ENCODE results near the gene SLX4. TPM values are rescaled to one million over a fixed set of nuclear protein-coding genes. Genes with fewer than 3 reads are reported as not detected.

The SLX4 gene
- total RNA-seq, 3 donors from 2014 or later, result 7.6 to 9.1 (median 8.6) TPM

- H3K4me3 Mint-ChIP-seq, result no peak overlapping the region
- no peaks in the 10 kb centered on the region for H3K9me3 Mint-ChIP-seq
- peaks cover 24% of the 10 kb centered on the region for H3K36me3 Mint-ChIP-seq (ENCODE audit: insufficient read depth)
- no peaks in the 10 kb centered on the region for H3K27me3 Mint-ChIP-seq (ENCODE audit: low read depth)
- DNase-seq (no peak), ATAC-seq (no peak)
- H3K4me1 Mint-ChIP-seq (ENCODE audit: low read depth), result no peaks in the 10 kb centered on the region
Observed at GRCh38 chr16:3597676-3598075, 13.7 kb downstream of the SLX4 start.

GRCh38 chr16:3597226-3597625 lies 14.2 kb downstream of the SLX4 start:
- Mint-ChIP-seq H3K4me1 (ENCODE audit: low read depth) (no peaks in the 10 kb centered on the region), H3K27me3 (ENCODE audit: low read depth) (no peaks in the 10 kb centered on the region), H3K4me3 (no peak overlapping the region), H3K9me3 (no peaks in the 10 kb centered on the region), H3K36me3 (ENCODE audit: insufficient read depth) (peaks cover 22% of the 10 kb centered on the region)
- no peak for DNase-seq
- ATAC-seq, result no peak

GRCh38 chr16:3596101-3596861 lies 15.1 kb downstream of the SLX4 start:
- H3K4me3 Mint-ChIP-seq, result no peak overlapping the region
- peaks cover 15% of the 10 kb centered on the region for H3K36me3 Mint-ChIP-seq (ENCODE audit: insufficient read depth)
- no peaks in the 10 kb centered on the region for H3K9me3 Mint-ChIP-seq
- H3K27me3 Mint-ChIP-seq (ENCODE audit: low read depth), result no peaks in the 10 kb centered on the region
- H3K4me1 Mint-ChIP-seq (ENCODE audit: low read depth), result no peaks in the 10 kb centered on the region
- ATAC-seq (no peak), DNase-seq (no peak)

- Mint-ChIP-seq H3K4me1 (ENCODE audit: low read depth) (no peaks in the 10 kb centered on the region), H3K9me3 (no peaks in the 10 kb centered on the region), H3K36me3 (ENCODE audit: insufficient read depth) (peaks cover 16% of the 10 kb centered on the region), H3K4me3 (no peak overlapping the region), H3K27me3 (ENCODE audit: low read depth) (no peaks in the 10 kb centered on the region)
- ATAC-seq (no peak), DNase-seq (no peak)
Observed at GRCh38 chr16:3595521-3596021, 15.8 kb downstream of the SLX4 start.

GRCh38 chr16:3595110-3595486 lies 16.3 kb downstream of the SLX4 start:
- no peak for ATAC-seq
- no peaks in the 10 kb centered on the region for H3K27me3 Mint-ChIP-seq (ENCODE audit: low read depth)
- no peaks in the 10 kb centered on the region for H3K9me3 Mint-ChIP-seq
- no peaks in the 10 kb centered on the region for H3K4me1 Mint-ChIP-seq (ENCODE audit: low read depth)
- DNase-seq, result no peak
- H3K36me3 Mint-ChIP-seq (ENCODE audit: insufficient read depth), result peaks cover 16% of the 10 kb centered on the region
- no peak overlapping the region for H3K4me3 Mint-ChIP-seq

GRCh38 chr16:3594316-3595109 lies 16.9 kb downstream of the SLX4 start:
- DNase-seq, result no peak
- no peaks in the 10 kb centered on the region for H3K9me3 Mint-ChIP-seq
- H3K36me3 Mint-ChIP-seq (ENCODE audit: insufficient read depth), result peaks cover 16% of the 10 kb centered on the region
- no peak overlapping the region for H3K4me3 Mint-ChIP-seq
- ATAC-seq, result no peak
- H3K4me1 Mint-ChIP-seq (ENCODE audit: low read depth), result no peaks in the 10 kb centered on the region
- H3K27me3 Mint-ChIP-seq (ENCODE audit: low read depth), result no peaks in the 10 kb centered on the region

- no peak for DNase-seq
- Mint-ChIP-seq H3K9me3 (no peaks in the 10 kb centered on the region), H3K4me1 (ENCODE audit: low read depth) (no peaks in the 10 kb centered on the region), H3K36me3 (ENCODE audit: insufficient read depth) (peaks cover 12% of the 10 kb centered on the region), H3K4me3 (no peak overlapping the region), H3K27me3 (ENCODE audit: low read depth) (no peaks in the 10 kb centered on the region)
- ATAC-seq, result no peak
Observed at GRCh38 chr16:3592559-3592958, 18.8 kb downstream of the SLX4 start.

- no peak overlapping the region for H3K4me3 Mint-ChIP-seq
- no peaks in the 10 kb centered on the region for H3K27me3 Mint-ChIP-seq (ENCODE audit: low read depth)
- ATAC-seq (no peak), DNase-seq (no peak)
- H3K36me3 Mint-ChIP-seq (ENCODE audit: insufficient read depth), result peaks cover 12% of the 10 kb centered on the region
- H3K4me1 Mint-ChIP-seq (ENCODE audit: low read depth), result no peaks in the 10 kb centered on the region
- no peaks in the 10 kb centered on the region for H3K9me3 Mint-ChIP-seq
Observed at GRCh38 chr16:3591991-3592390, 19.4 kb downstream of the SLX4 start.

- H3K4me1 Mint-ChIP-seq (ENCODE audit: low read depth), result no peaks in the 10 kb centered on the region
- no peak for ATAC-seq
- no peak overlapping the region for H3K4me3 Mint-ChIP-seq
- H3K36me3 Mint-ChIP-seq (ENCODE audit: insufficient read depth), result peaks cover 12% of the 10 kb centered on the region
- H3K27me3 Mint-ChIP-seq (ENCODE audit: low read depth), result no peaks in the 10 kb centered on the region
- DNase-seq, result no peak
- H3K9me3 Mint-ChIP-seq, result no peaks in the 10 kb centered on the region
Observed at GRCh38 chr16:3591436-3591803, 20.0 kb downstream of the SLX4 start.

- ATAC-seq, result no peak
- H3K4me1 Mint-ChIP-seq (ENCODE audit: low read depth), result no peaks in the 10 kb centered on the region
- H3K27me3 Mint-ChIP-seq (ENCODE audit: low read depth), result no peaks in the 10 kb centered on the region
- no peak overlapping the region for H3K4me3 Mint-ChIP-seq
- H3K9me3 Mint-ChIP-seq, result no peaks in the 10 kb centered on the region
- H3K36me3 Mint-ChIP-seq (ENCODE audit: insufficient read depth), result peaks cover 12% of the 10 kb centered on the region
- no peak for DNase-seq
Observed at GRCh38 chr16:3590736-3591435, 20.5 kb downstream of the SLX4 start.

- peaks cover 7% of the 10 kb centered on the region for H3K36me3 Mint-ChIP-seq (ENCODE audit: insufficient read depth)
- H3K27me3 Mint-ChIP-seq (ENCODE audit: low read depth), result no peaks in the 10 kb centered on the region
- no peaks in the 10 kb centered on the region for H3K9me3 Mint-ChIP-seq
- no peak overlapping the region for H3K4me3 Mint-ChIP-seq
- no peak for ATAC-seq
- no peaks in the 10 kb centered on the region for H3K4me1 Mint-ChIP-seq (ENCODE audit: low read depth)
- DNase-seq, result no peak
Observed at GRCh38 chr16:3589991-3590701, 21.3 kb downstream of the SLX4 start.

GRCh38 chr16:3589441-3589921 lies 21.9 kb downstream of the SLX4 start:
- no peak for ATAC-seq

GRCh38 chr16:3589001-3589400 lies 22.4 kb downstream of the SLX4 start:
- Mint-ChIP-seq H3K4me3 (no peak overlapping the region), H3K27me3 (ENCODE audit: low read depth) (no peaks in the 10 kb centered on the region), H3K4me1 (ENCODE audit: low read depth) (no peaks in the 10 kb centered on the region), H3K9me3 (no peaks in the 10 kb centered on the region), H3K36me3 (ENCODE audit: insufficient read depth) (peaks cover 7% of the 10 kb centered on the region)
- DNase-seq (no peak), ATAC-seq (no peak)

More at GRCh38 chr16:3589441-3589921, 21.9 kb downstream of the SLX4 start:
- H3K27me3 Mint-ChIP-seq (ENCODE audit: low read depth), result no peaks in the 10 kb centered on the region
- H3K4me1 Mint-ChIP-seq (ENCODE audit: low read depth), result no peaks in the 10 kb centered on the region
- no peak for DNase-seq
- no peaks in the 10 kb centered on the region for H3K9me3 Mint-ChIP-seq
- peaks cover 7% of the 10 kb centered on the region for H3K36me3 Mint-ChIP-seq (ENCODE audit: insufficient read depth)
- H3K4me3 Mint-ChIP-seq, result no peak overlapping the region
